ENCODE results near the gene TRIM39.

The TRIM39 gene

GRCh38 chr6:30359276-30359675 lies 32.5 kb downstream of the TRIM39 start:
- Histone ChIP-seq H3K4me3 (ENCODE audit: low read length) (no peak overlapping the region), H3K27me3 (ENCODE audit: control insufficient read depth, low read length) (peaks cover 63% of the 10 kb centered on the region), H3K36me3 (ENCODE audit: control insufficient read depth, low read length) (no peaks in the 10 kb centered on the region), H3K27ac (ENCODE audit: low read depth, low read length) (no peak overlapping the region), H3K9me2 (replicated peaks; ENCODE audit: control insufficient read depth, low read length) (no peaks in the 10 kb centered on the region), H3K4me2 (ENCODE audit: low read length) (no peak overlapping the region), H4K20me1 (ENCODE audit: control insufficient read depth, insufficient read depth, low read depth, low read length) (no peaks in the 10 kb centered on the region), H3K9me3 (ENCODE audit: control insufficient read depth, insufficient read depth, low read length) (no peaks in the 10 kb centered on the region), H3F3A (ENCODE audit: control insufficient read depth, insufficient read depth) (no peaks in the 10 kb centered on the region), H3K4me1 (ENCODE audit: control insufficient read depth, low read length) (peaks cover 4% of the 10 kb centered on the region), H3K79me2 (ENCODE audit: control insufficient read depth, low read length) (no peaks in the 10 kb centered on the region)
- no peak for TF ChIP-seq EZH2phosphoT487 (IDR thresholded peaks at IDR 0.05; ENCODE audit: borderline replicate concordance, low read length)
- TF ChIP-seq, protein P1, sequence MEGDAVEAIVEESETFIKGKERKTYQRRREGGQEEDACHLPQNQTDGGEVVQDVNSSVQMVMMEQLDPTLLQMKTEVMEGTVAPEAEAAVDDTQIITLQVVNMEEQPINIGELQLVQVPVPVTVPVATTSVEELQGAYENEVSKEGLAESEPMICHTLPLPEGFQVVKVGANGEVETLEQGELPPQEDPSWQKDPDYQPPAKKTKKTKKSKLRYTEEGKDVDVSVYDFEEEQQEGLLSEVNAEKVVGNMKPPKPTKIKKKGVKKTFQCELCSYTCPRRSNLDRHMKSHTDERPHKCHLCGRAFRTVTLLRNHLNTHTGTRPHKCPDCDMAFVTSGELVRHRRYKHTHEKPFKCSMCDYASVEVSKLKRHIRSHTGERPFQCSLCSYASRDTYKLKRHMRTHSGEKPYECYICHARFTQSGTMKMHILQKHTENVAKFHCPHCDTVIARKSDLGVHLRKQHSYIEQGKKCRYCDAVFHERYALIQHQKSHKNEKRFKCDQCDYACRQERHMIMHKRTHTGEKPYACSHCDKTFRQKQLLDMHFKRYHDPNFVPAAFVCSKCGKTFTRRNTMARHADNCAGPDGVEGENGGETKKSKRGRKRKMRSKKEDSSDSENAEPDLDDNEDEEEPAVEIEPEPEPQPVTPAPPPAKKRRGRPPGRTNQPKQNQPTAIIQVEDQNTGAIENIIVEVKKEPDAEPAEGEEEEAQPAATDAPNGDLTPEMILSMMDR (IDR thresholded peaks at IDR 0.05; ENCODE audit: low read depth, low read length, poor library complexity, severe bottlenecking): no peak

DNA sequence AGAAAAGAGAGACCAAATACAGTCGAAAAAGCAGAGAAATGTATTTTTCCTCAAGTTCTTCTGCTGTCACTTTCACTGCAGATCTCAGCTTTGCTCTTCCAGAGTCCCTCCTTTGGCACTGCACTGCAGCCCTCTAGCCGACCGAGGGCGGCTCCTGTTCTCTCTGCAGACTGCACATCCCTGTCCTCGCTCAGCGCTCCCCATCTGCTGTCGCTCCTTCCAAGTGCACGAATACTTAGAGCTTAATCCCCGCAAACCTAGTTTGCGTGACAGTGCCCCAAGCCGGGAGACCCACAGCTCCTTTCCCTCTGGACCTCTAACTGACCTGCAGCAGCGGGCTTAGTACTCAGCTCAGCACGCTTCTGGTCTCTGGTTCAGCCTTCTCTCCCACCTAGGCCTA lies 33.4 kb downstream of the TRIM39 start:
- Histone ChIP-seq H3K4me2 (ENCODE audit: low read length) (no peak overlapping the region), H3K9me2 (replicated peaks; ENCODE audit: control insufficient read depth, low read length) (no peaks in the 10 kb centered on the region), H3K9me3 (ENCODE audit: control insufficient read depth, insufficient read depth, low read length) (no peaks in the 10 kb centered on the region), H3K4me1 (ENCODE audit: control insufficient read depth, low read length) (peaks cover 4% of the 10 kb centered on the region), H3K4me3 (ENCODE audit: low read length) (no peak overlapping the region), H3K79me2 (ENCODE audit: control insufficient read depth, low read length) (no peaks in the 10 kb centered on the region), H4K20me1 (ENCODE audit: control insufficient read depth, insufficient read depth, low read depth, low read length) (no peaks in the 10 kb centered on the region), H3F3A (ENCODE audit: control insufficient read depth, insufficient read depth) (no peaks in the 10 kb centered on the region), H3K27ac (ENCODE audit: low read depth, low read length) (no peak overlapping the region), H3K36me3 (ENCODE audit: control insufficient read depth, low read length) (no peaks in the 10 kb centered on the region), H3K27me3 (ENCODE audit: control insufficient read depth, low read length) (peaks cover 69% of the 10 kb centered on the region)
- no peak for TF ChIP-seq EZH2phosphoT487 (IDR thresholded peaks at IDR 0.05; ENCODE audit: borderline replicate concordance, low read length)
- TF ChIP-seq, protein P1 (IDR thresholded peaks at IDR 0.05; ENCODE audit: low read depth, low read length, poor library complexity, severe bottlenecking): no peak

DNA sequence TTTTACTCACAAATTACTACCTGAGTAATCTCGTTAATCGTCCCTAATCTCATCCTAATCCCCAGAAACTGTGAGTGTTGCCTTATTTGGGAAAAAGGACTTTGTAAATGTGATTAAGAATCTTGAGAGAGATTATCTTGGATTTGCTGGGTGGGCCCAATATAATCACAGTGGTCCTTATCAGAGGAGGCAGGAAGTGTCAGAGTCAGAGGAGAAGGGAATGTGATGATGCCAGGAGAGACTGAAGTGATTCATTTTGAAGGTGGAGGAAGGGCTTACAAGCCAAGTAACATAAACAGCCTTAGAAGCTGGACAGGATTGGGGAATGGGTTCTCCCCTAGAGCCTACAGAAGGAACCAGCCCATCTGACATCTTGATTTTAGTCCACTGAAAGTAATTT lies 34.9 kb downstream of the TRIM39 start:
- no peak overlapping the region for H3K4me2 ChIP-seq (ENCODE audit: low read length)
- peaks cover 72% of the 10 kb centered on the region for H3K27me3 ChIP-seq (ENCODE audit: control insufficient read depth, low read length)

More for the DNA sequence above, 34.9 kb downstream of the TRIM39 start:
- H3K4me1 ChIP-seq (ENCODE audit: control insufficient read depth, low read length): peaks cover 4% of the 10 kb centered on the region
- no peak overlapping the region for H3K27ac ChIP-seq (ENCODE audit: low read depth, low read length)
- no peak for TF ChIP-seq EZH2phosphoT487 (IDR thresholded peaks at IDR 0.05; ENCODE audit: borderline replicate concordance, low read length)
- TF ChIP-seq, protein P1 (IDR thresholded peaks at IDR 0.05; ENCODE audit: low read depth, low read length, poor library complexity, severe bottlenecking): no peak
- no peaks in the 10 kb centered on the region for H3K9me2 ChIP-seq (replicated peaks; ENCODE audit: control insufficient read depth, low read length)
- no peaks in the 10 kb centered on the region for H3K36me3 ChIP-seq (ENCODE audit: control insufficient read depth, low read length)
- no peaks in the 10 kb centered on the region for H3K79me2 ChIP-seq (ENCODE audit: control insufficient read depth, low read length)
- no peaks in the 10 kb centered on the region for H3K9me3 ChIP-seq (ENCODE audit: control insufficient read depth, insufficient read depth, low read length)
- no peak overlapping the region for H3K4me3 ChIP-seq (ENCODE audit: low read length)
- no peaks in the 10 kb centered on the region for H3F3A ChIP-seq (ENCODE audit: control insufficient read depth, insufficient read depth)
- no peaks in the 10 kb centered on the region for H4K20me1 ChIP-seq (ENCODE audit: control insufficient read depth, insufficient read depth, low read depth, low read length)
